ENCODE measurements around the gene ANKRD39. TPM values are rescaled to one million over a fixed set of nuclear protein-coding genes. Genes with fewer than 3 reads are reported as not detected.

Gene ANKRD39
- total RNA-seq, 1 experiment from 2014 or later, result 19.3 TPM

GRCh38 chr2:96898641-96899412 lies 41.0 kb upstream of the ANKRD39 start:
- Histone ChIP-seq H3K9me3 (no peaks in the 10 kb centered on the region), H3K4me1 (peaks cover 6% of the 10 kb centered on the region), H3K36me3 (ENCODE audit: control insufficient read depth, insufficient read depth, low read length) (no peaks in the 10 kb centered on the region), H3K4me3 (ENCODE audit: low read depth, low read length) (no peak overlapping the region), H3K27me3 (replicated peaks; ENCODE audit: control insufficient read depth, insufficient read depth, low read length) (no peaks in the 10 kb centered on the region)
- Mint-ChIP-seq H3K36me3 (ENCODE audit: insufficient read depth, unreplicated experiment) (no peaks in the 10 kb centered on the region), H3K27me3 (ENCODE audit: insufficient read depth, unreplicated experiment) (no peaks in the 10 kb centered on the region), H3K4me3 (ENCODE audit: unreplicated experiment) (no peak overlapping the region), H3K4me1 (ENCODE audit: low read depth, unreplicated experiment) (no peaks in the 10 kb centered on the region), H3K27ac (ENCODE audit: unreplicated experiment) (no peak overlapping the region), H3K9me3 (ENCODE audit: unreplicated experiment) (no peaks in the 10 kb centered on the region)
- intact Hi-C loops (cut with micrococcal nuclease; ENCODE audit: unreplicated experiment), result no loop called here
- no peak for TF ChIP-seq CTCF (IDR thresholded peaks at IDR 0.05; ENCODE audit: insufficient read depth in 1 of 2, low read depth in 1 of 2, low read length in 1 of 2, severe bottlenecking in 1 of 2, unreplicated experiment in 1 of 2)
- ChIA-PET CTCF (no interaction called here), POLR2A (no interaction called here)
- DNase-seq, result no peak
- no TSS peak for BruUV-seq (replicated peaks)

DNA sequence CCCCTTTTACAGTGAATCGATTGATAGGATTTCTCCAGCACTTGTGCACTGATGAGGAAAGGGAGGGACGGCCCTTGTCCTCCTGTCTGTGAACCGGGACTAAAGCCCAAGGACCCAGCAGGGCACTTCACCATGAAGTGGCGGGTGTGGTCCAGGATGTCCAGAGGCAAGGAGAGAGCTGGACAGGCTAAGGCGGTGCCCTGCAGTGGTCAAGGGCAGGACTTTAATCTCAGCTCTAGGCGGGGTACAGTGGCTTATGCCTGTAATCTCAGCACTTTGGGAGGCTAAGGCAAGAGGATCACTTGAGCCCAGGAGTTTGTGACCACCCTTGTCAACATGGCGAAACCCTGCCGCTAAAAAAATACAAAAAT lies 40.3 kb upstream of the ANKRD39 start:
- CTCF ChIA-PET, result no interaction called here
- intact Hi-C loops (cut with micrococcal nuclease; ENCODE audit: unreplicated experiment), result no loop called here
- no peaks in the 10 kb centered on the region for H3K9me3 Mint-ChIP-seq (ENCODE audit: unreplicated experiment)
- H3K36me3 Mint-ChIP-seq (ENCODE audit: insufficient read depth, unreplicated experiment), result no peaks in the 10 kb centered on the region
- no peak overlapping the region for H3K4me3 ChIP-seq (ENCODE audit: low read depth, low read length)
- peaks cover 6% of the 10 kb centered on the region for H3K4me1 ChIP-seq
- no peaks in the 10 kb centered on the region for H3K4me1 Mint-ChIP-seq (ENCODE audit: low read depth, unreplicated experiment)
- H3K27ac Mint-ChIP-seq (ENCODE audit: unreplicated experiment), result no peak overlapping the region
- no peak for DNase-seq
- H3K27me3 Mint-ChIP-seq (ENCODE audit: insufficient read depth, unreplicated experiment), result no peaks in the 10 kb centered on the region
- POLR2A ChIA-PET, result no interaction called here
- TF ChIP-seq CTCF (IDR thresholded peaks at IDR 0.05; ENCODE audit: insufficient read depth in 1 of 2, low read depth in 1 of 2, low read length in 1 of 2, severe bottlenecking in 1 of 2, unreplicated experiment in 1 of 2), result no peak
- no peaks in the 10 kb centered on the region for H3K9me3 ChIP-seq
- H3K36me3 ChIP-seq (ENCODE audit: control insufficient read depth, insufficient read depth, low read length), result no peaks in the 10 kb centered on the region
- no TSS peak for BruUV-seq (replicated peaks)
- no peaks in the 10 kb centered on the region for H3K27me3 ChIP-seq (replicated peaks; ENCODE audit: control insufficient read depth, insufficient read depth, low read length)
- no peak overlapping the region for H3K4me3 Mint-ChIP-seq (ENCODE audit: unreplicated experiment)

- no peaks in the 10 kb centered on the region for H3K27me3 Mint-ChIP-seq (ENCODE audit: insufficient read depth, unreplicated experiment)
- H3K4me1 ChIP-seq, result peaks cover 6% of the 10 kb centered on the region
- no TSS peak for BruUV-seq (replicated peaks)
- intact Hi-C loops (cut with micrococcal nuclease; ENCODE audit: unreplicated experiment), result no loop called here
- H3K4me1 Mint-ChIP-seq (ENCODE audit: low read depth, unreplicated experiment), result no peaks in the 10 kb centered on the region
- CTCF ChIA-PET, result interaction anchor here (0.6 kb wide), 1 partner anchor 36 kb away, joined by 3 read pairs; no protein-coding TSS in a partner anchor
- TF ChIP-seq CTCF (IDR thresholded peaks at IDR 0.05; ENCODE audit: insufficient read depth in 1 of 2, low read depth in 1 of 2, low read length in 1 of 2, severe bottlenecking in 1 of 2, unreplicated experiment in 1 of 2), result no peak
- no peak for DNase-seq
- POLR2A ChIA-PET, result no interaction called here
- H3K27ac Mint-ChIP-seq (ENCODE audit: unreplicated experiment), result no peak overlapping the region
- H3K27me3 ChIP-seq (replicated peaks; ENCODE audit: control insufficient read depth, insufficient read depth, low read length), result no peaks in the 10 kb centered on the region
- no peaks in the 10 kb centered on the region for H3K36me3 ChIP-seq (ENCODE audit: control insufficient read depth, insufficient read depth, low read length)
- H3K9me3 ChIP-seq, result no peaks in the 10 kb centered on the region
- H3K4me3 Mint-ChIP-seq (ENCODE audit: unreplicated experiment), result no peak overlapping the region
- no peaks in the 10 kb centered on the region for H3K36me3 Mint-ChIP-seq (ENCODE audit: insufficient read depth, unreplicated experiment)
- no peaks in the 10 kb centered on the region for H3K9me3 Mint-ChIP-seq (ENCODE audit: unreplicated experiment)
- no peak overlapping the region for H3K4me3 ChIP-seq (ENCODE audit: low read depth, low read length)
Measured at GRCh38 chr2:96897491-96898134, 39.8 kb upstream of the ANKRD39 start.
